Measurements from ENCODE around the gene ABCC11.

DNA sequence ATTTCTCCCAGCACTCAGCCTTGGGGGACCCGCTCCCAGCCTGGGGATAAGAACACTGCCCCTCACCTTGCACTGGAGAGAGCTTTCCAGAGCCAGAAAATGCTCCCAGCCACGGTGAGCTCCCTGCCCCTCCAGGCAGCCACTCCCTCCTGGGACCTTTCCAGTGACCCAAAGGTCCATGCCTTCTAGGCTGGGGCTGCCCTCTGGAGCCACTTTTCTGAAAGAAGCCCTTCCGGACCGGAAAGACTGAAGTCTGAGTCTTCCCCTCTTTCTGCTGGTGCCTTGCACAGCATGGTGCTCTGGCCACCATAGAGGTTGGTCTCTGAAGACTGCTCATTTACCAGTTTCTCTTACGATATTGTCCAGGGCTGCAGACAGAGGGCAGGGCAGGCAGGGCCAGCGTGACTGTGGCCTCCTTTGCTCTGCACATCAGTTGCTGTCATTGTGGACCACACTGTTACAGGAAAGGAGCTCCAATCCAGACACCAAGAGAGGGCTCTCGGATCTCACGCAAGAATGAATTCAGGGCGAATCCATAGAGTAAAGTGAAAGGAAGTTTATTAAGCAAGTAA is 84.4 kb downstream of the ABCC11 start:
- TF ChIP-seq, protein P1, sequence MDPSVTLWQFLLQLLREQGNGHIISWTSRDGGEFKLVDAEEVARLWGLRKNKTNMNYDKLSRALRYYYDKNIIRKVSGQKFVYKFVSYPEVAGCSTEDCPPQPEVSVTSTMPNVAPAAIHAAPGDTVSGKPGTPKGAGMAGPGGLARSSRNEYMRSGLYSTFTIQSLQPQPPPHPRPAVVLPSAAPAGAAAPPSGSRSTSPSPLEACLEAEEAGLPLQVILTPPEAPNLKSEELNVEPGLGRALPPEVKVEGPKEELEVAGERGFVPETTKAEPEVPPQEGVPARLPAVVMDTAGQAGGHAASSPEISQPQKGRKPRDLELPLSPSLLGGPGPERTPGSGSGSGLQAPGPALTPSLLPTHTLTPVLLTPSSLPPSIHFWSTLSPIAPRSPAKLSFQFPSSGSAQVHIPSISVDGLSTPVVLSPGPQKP (IDR thresholded peaks at IDR 0.05; ENCODE audit: low read depth, low read length), result no peak
- TF ChIP-seq, protein P2, sequence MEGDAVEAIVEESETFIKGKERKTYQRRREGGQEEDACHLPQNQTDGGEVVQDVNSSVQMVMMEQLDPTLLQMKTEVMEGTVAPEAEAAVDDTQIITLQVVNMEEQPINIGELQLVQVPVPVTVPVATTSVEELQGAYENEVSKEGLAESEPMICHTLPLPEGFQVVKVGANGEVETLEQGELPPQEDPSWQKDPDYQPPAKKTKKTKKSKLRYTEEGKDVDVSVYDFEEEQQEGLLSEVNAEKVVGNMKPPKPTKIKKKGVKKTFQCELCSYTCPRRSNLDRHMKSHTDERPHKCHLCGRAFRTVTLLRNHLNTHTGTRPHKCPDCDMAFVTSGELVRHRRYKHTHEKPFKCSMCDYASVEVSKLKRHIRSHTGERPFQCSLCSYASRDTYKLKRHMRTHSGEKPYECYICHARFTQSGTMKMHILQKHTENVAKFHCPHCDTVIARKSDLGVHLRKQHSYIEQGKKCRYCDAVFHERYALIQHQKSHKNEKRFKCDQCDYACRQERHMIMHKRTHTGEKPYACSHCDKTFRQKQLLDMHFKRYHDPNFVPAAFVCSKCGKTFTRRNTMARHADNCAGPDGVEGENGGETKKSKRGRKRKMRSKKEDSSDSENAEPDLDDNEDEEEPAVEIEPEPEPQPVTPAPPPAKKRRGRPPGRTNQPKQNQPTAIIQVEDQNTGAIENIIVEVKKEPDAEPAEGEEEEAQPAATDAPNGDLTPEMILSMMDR (IDR thresholded peaks at IDR 0.05), result no peak
- TF ChIP-seq POLR2AphosphoS2 (conservative IDR thresholded peaks at IDR 0.05; ENCODE audit: low read length) (no peak), MAZ (IDR thresholded peaks at IDR 0.05; ENCODE audit: borderline replicate concordance, low read depth, low read length) (no peak), RCOR1 (IDR thresholded peaks at IDR 0.05; ENCODE audit: low read depth, low read length) (no peak), RARB (CRISPR knock-in tag; IDR thresholded peaks at IDR 0.05) (no peak), JUN (IDR thresholded peaks at IDR 0.05) (no peak), POLR2A (IDR thresholded peaks at IDR 0.05; ENCODE audit: low read length) (no peak), RAD21 (conservative IDR thresholded peaks at IDR 0.05 in 1 of 2, IDR thresholded peaks at IDR 0.05 in 1 of 2) (no peak), SREBF2 (IDR thresholded peaks at IDR 0.05) (no peak), CHD4 (IDR thresholded peaks at IDR 0.05; ENCODE audit: borderline replicate concordance) (no peak)
- TF ChIP-seq, protein P3, sequence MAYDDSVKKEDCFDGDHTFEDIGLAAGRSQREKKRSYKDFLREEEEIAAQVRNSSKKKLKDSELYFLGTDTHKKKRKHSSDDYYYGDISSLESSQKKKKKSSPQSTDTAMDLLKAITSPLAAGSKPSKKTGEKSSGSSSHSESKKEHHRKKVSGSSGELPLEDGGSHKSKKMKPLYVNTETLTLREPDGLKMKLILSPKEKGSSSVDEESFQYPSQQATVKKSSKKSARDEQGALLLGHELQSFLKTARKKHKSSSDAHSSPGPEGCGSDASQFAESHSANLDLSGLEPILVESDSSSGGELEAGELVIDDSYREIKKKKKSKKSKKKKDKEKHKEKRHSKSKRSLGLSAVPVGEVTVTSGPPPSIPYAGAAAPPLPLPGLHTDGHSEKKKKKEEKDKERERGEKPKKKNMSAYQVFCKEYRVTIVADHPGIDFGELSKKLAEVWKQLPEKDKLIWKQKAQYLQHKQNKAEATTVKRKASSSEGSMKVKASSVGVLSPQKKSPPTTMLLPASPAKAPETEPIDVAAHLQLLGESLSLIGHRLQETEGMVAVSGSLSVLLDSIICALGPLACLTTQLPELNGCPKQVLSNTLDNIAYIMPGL (CRISPR knock-in tag; IDR thresholded peaks at IDR 0.05; ENCODE audit: borderline replicate concordance), result no peak
- TF ChIP-seq, protein P4, sequence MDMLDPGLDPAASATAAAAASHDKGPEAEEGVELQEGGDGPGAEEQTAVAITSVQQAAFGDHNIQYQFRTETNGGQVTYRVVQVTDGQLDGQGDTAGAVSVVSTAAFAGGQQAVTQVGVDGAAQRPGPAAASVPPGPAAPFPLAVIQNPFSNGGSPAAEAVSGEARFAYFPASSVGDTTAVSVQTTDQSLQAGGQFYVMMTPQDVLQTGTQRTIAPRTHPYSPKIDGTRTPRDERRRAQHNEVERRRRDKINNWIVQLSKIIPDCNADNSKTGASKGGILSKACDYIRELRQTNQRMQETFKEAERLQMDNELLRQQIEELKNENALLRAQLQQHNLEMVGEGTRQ (IDR thresholded peaks at IDR 0.05), result no peak
